Uterus (tissue), 2 donors: ENCODE measurements around the gene LRRC4B.

Experiments used
- POLR2A ChIP-seq, 2 donors: fragments of 450-650 bp; IDR thresholded peaks; one replicate each; pipeline ENCODE4 v1.6.1; 2016; ENCODE audit warnings: antibody characterized with exemption in 2 of 2, mild to moderate bottlenecking in 1 of 2, moderate library complexity in 1 of 2
- TF ChIP-seq, protein P1 (sequence below), 4 experiments: fragments of 200-600 bp in 2 of 4; fragments of 450-650 bp in 2 of 4; sonication (generic) in 2 of 4; IDR thresholded peaks; one replicate each; pipeline ENCODE4 v1.5.1; 2016 to 2019; ENCODE audit warnings: antibody characterized with exemption in 4 of 4, mild to moderate bottlenecking in 2 of 4, moderate library complexity in 1 of 4

DNA sequence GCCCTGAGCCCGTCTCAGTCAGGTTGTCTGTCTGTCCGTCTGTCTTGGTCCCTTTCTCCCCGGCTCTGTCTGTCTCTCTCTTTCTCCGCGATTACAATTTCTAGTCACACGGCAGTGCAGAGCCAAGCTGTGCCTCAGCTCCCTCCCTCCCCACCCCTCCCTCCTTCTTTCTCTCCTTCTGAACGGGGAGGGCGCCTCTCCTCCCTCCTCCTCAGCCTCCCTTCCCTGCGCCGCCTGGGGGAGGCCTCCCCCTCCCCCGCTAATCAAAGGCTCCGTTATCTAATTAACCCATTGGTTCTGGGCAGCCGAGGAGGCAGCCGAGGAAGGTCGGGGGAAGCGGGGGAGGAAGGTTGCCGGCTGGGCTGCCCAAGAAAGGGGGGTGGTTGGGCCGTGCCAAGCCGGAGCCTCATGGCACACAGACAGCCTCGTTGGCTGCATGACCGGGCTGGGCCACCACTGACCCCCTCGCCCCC is 16.5 kb downstream of the LRRC4B start:
- no peak for TF ChIP-seq POLR2A (IDR thresholded peaks at IDR 0.05)
- TF ChIP-seq, protein P1, sequence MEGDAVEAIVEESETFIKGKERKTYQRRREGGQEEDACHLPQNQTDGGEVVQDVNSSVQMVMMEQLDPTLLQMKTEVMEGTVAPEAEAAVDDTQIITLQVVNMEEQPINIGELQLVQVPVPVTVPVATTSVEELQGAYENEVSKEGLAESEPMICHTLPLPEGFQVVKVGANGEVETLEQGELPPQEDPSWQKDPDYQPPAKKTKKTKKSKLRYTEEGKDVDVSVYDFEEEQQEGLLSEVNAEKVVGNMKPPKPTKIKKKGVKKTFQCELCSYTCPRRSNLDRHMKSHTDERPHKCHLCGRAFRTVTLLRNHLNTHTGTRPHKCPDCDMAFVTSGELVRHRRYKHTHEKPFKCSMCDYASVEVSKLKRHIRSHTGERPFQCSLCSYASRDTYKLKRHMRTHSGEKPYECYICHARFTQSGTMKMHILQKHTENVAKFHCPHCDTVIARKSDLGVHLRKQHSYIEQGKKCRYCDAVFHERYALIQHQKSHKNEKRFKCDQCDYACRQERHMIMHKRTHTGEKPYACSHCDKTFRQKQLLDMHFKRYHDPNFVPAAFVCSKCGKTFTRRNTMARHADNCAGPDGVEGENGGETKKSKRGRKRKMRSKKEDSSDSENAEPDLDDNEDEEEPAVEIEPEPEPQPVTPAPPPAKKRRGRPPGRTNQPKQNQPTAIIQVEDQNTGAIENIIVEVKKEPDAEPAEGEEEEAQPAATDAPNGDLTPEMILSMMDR (IDR thresholded peaks at IDR 0.05) = no peak
